Parathyroid adenoma (tissue), 2 donors: Measurements from ENCODE around the gene RHBDD2.
A peak's percentile ranks its signal among the peaks of the same experiment; 100 is the strongest.
"Not testable (repeated sequence)": the region's sequence is repeated elsewhere in the genome, so short reads cannot be mapped to it uniquely, and the experiment has no call there.

ENCODE experiments used
- H2AFZ ChIP-seq: fragments of 300-600 bp; sonication (generic); one replicate; pipeline ENCODE4 v1.7.0; 2017; ENCODE audit warnings: antibody characterized with exemption, mild to moderate bottlenecking
- H3K27ac ChIP-seq: fragments of 300-600 bp; sonication (generic); one replicate; pipeline ENCODE4 v1.7.0; 2017
- H3K27me3 ChIP-seq: fragments of 300-600 bp; sonication (generic); one replicate; pipeline ENCODE4 v1.7.0; 2017; ENCODE audit warnings: low read length; ENCODE audit not compliant: control insufficient read depth, insufficient read depth
- H3K36me3 ChIP-seq: fragments of 300-600 bp; sonication (generic); one replicate; pipeline ENCODE4 v1.7.0; 2017; ENCODE audit warnings: low read length; ENCODE audit not compliant: control insufficient read depth, insufficient read depth
- H3K4me1 ChIP-seq: fragments of 300-600 bp; sonication (generic); one replicate; pipeline ENCODE4 v1.7.0; 2017; ENCODE audit warnings: control low read depth
- H3K4me2 ChIP-seq: fragments of 300-600 bp; sonication (generic); one replicate; pipeline ENCODE4 v1.7.0; 2017; ENCODE audit warnings: low read length
- H3K4me3 ChIP-seq: fragments of 300-600 bp; sonication (generic); one replicate; pipeline ENCODE4 v1.7.0; 2017; ENCODE audit warnings: low read depth, low read length
- H3K79me2 ChIP-seq: fragments of 300-600 bp; sonication (generic); one replicate; pipeline ENCODE4 v1.7.0; 2017; ENCODE audit warnings: control low read depth
- H3K9ac ChIP-seq: fragments of 300-600 bp; sonication (generic); one replicate; pipeline ENCODE4 v1.7.0; 2017; ENCODE audit warnings: mild to moderate bottlenecking
- H3K9me3 ChIP-seq: fragments of 300-600 bp; sonication (generic); one replicate; pipeline ENCODE4 v1.7.0; 2017; ENCODE audit warnings: low read length; ENCODE audit not compliant: control insufficient read depth
- TF ChIP-seq, protein P1 (sequence below): fragments of 300-600 bp; sonication (generic); IDR thresholded peaks from one replicate; pipeline ENCODE4 v1.7.0; 2017; ENCODE audit warnings: antibody characterized with exemption, mild to moderate bottlenecking
- donor health status: primary hyperparathyroidism.

Gene RHBDD2

GRCh38 chr7:75836798-75837197, 42.0 kb upstream of the RHBDD2 start:
- TF ChIP-seq, protein P1, sequence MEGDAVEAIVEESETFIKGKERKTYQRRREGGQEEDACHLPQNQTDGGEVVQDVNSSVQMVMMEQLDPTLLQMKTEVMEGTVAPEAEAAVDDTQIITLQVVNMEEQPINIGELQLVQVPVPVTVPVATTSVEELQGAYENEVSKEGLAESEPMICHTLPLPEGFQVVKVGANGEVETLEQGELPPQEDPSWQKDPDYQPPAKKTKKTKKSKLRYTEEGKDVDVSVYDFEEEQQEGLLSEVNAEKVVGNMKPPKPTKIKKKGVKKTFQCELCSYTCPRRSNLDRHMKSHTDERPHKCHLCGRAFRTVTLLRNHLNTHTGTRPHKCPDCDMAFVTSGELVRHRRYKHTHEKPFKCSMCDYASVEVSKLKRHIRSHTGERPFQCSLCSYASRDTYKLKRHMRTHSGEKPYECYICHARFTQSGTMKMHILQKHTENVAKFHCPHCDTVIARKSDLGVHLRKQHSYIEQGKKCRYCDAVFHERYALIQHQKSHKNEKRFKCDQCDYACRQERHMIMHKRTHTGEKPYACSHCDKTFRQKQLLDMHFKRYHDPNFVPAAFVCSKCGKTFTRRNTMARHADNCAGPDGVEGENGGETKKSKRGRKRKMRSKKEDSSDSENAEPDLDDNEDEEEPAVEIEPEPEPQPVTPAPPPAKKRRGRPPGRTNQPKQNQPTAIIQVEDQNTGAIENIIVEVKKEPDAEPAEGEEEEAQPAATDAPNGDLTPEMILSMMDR = no peak
- Histone ChIP-seq H3K9me3 (no peaks in the 10 kb centered on the region), H3K4me3 (no peak overlapping the region), H2AFZ (no peak overlapping the region), H3K27ac (no peak overlapping the region), H3K4me2 (no peak overlapping the region), H3K4me1 (no peaks in the 10 kb centered on the region), H3K36me3 (no peaks in the 10 kb centered on the region), H3K79me2 (no peaks in the 10 kb centered on the region), H3K27me3 (no peaks in the 10 kb centered on the region), H3K9ac (no peak overlapping the region)

DNA sequence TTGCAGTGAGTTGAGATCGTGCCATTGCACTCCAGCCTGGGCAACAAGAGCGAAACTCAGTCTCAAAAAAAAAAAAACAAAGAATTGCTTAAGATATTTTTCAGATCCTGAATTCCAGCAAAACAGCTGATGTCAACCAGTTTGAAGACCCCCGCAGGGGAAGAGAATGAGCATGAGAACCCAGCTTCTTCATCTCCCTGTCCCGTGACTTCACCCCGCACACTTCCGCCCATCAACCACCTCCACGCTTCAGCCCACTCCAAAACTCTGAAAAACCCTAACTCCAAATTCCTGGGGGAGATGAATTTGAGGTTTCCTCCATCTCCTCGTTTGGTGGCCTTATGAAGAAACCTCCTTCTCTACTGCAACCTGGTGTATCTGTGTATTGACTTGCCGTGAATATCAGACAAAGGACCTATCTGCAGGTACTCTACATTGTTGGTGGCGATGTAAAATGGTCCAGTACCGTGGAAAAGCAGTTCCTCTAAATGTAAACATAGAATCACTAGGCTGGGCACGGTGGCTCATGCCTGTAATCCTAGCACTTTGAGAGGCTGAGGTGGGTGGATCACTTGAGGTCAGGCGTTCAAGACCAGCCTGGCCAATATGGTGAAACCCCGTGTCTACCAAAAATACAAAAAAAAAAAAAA, 40.4 kb upstream of the RHBDD2 start:
- H3K9me3 ChIP-seq, H3K79me2 ChIP-seq, H3K9ac ChIP-seq, H3K4me2 ChIP-seq, H3K36me3 ChIP-seq, H3K27me3 ChIP-seq, H3K27ac ChIP-seq, H3K4me1 ChIP-seq, H2AFZ ChIP-seq, H3K4me3 ChIP-seq: not testable (repeated sequence)

- Histone ChIP-seq H3K27ac (no peak overlapping the region), H3K36me3 (no peaks in the 10 kb centered on the region), H2AFZ (no peak overlapping the region), H3K27me3 (no peaks in the 10 kb centered on the region), H3K9ac (no peak overlapping the region), H3K4me2 (no peak overlapping the region), H3K4me3 (no peak overlapping the region), H3K4me1 (no peaks in the 10 kb centered on the region), H3K79me2 (no peaks in the 10 kb centered on the region), H3K9me3 (no peaks in the 10 kb centered on the region)
- TF ChIP-seq, protein P1 = no peak
Observed at GRCh38 chr7:75840029-75840428, 38.8 kb upstream of the RHBDD2 start.

- Histone ChIP-seq H3K4me1 (no peaks in the 10 kb centered on the region), H3K27me3 (no peaks in the 10 kb centered on the region), H3K79me2 (no peaks in the 10 kb centered on the region), H2AFZ (peak overlapping the region; percentile 52), H3K9me3 (no peaks in the 10 kb centered on the region), H3K36me3 (no peaks in the 10 kb centered on the region), H3K4me3 (no peak overlapping the region), H3K9ac (no peak overlapping the region), H3K4me2 (no peak overlapping the region), H3K27ac (no peak overlapping the region)
- TF ChIP-seq, protein P1 = no peak
Observed at GRCh38 chr7:75842836-75843446, 35.9 kb upstream of the RHBDD2 start.

DNA sequence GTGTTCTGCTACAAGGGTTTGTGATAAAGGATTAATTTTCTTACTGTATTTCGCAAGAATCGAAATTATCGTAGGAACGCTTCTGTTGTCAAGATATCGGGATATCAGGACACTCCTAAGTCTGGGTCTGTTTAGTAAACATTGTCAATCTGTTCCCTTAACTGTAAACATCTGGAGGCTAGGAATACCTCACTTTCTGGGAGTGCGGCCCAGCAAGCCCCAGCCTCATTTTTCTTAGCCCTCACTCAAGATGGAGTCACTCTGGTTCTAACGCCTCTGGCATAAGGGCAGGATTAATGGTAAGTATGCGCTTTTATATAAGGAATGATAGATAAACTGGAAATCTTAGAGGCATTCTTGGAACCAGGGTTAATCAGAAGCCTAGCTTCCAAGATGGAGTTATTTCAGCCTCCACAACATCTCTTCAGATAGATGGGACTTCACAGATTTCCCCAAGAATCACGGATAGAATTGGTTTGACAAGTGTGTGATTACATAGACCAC, 35.2 kb upstream of the RHBDD2 start:
- TF ChIP-seq, protein P1 = no peak
- no peaks in the 10 kb centered on the region for H3K4me1 ChIP-seq
- no peak overlapping the region for H3K27ac ChIP-seq
- no peaks in the 10 kb centered on the region for H3K79me2 ChIP-seq
- H3K27me3 ChIP-seq = no peaks in the 10 kb centered on the region
- no peaks in the 10 kb centered on the region for H3K9me3 ChIP-seq
- H3K36me3 ChIP-seq = no peaks in the 10 kb centered on the region
- H3K9ac ChIP-seq = no peak overlapping the region
- H2AFZ ChIP-seq = no peak overlapping the region
- no peak overlapping the region for H3K4me3 ChIP-seq
- no peak overlapping the region for H3K4me2 ChIP-seq
